Endometrial microvascular endothelial cells (primary cell): ENCODE data around the gene RPRM. TPM values are rescaled to one million over a fixed set of nuclear protein-coding genes. Genes with fewer than 3 reads are reported as not detected.
"Not testable (repeated sequence)": the region's sequence is repeated elsewhere in the genome, so short reads cannot be mapped to it uniquely, and the experiment has no call there.

Experiments used
- in situ Hi-C: cut with HindIII; loops from 2 replicates; pipeline ENCODE4 v1.10.0; 2017; ENCODE audit warnings: low sequenced_read_pairs, low pct_unique_long_range_greater_than_20kb; ENCODE audit errors: inconsistent ontology term
- total RNA-seq: library from RNA; depleted of rRNA; stranded (reverse); fragments of >200 nt; gene quantifications from one replicate; pipeline ENCODE4 v1.2.3, GENCODE V29; 2015; ENCODE audit errors: inconsistent ontology term

The RPRM gene
- total RNA-seq: not detected

GRCh38 chr2:153478289-153479261, at the start of gene RPRM:
RPRM (minus strand) TSS chr2:153478762; CDS start chr2:153478565, 197 bp downstream.
- in situ Hi-C loops: no loop called here

- in situ Hi-C loops: no loop called here
Measured at GRCh38 chr2:153519257-153519875, 40.8 kb upstream of the RPRM start.

DNA sequence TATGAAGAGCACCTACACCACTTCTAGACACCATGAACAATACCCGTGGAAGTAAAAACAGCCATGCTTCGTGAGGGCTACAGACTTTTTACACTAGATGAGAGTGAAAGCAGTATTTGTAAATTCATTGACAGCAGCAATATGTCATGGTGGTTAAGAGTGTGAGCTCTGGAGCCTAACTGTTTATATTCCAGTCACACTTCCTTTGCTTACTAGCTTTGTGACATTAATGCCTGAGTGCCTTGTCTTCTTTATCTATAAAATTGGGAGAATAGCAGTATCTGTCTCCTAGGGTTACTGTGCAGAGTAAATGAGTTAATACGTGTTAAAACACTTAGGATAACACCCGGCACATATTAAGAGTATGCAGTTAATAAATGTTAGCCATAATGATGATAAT, 33.8 kb upstream of the RPRM start:
- in situ Hi-C loops: no loop called here

DNA sequence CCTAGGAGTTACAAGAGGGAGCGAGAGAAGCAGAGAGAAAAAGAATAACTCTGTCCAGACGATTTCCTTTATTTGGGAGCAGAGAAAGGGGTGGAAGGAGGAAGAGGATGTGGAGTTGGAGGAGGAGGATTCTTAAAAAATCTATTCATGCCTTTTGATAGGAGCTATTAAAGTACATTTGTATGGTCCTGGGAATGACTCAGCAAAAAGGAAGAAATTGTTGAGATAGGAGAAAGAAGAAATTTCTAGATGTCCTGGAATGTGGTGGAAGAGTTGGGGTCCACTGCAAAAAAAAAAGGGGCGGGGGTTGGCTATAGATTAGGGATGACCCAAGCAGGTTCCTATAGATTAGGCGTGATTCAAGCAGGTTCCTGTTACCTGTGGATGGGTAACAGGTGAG, 32.4 kb upstream of the RPRM start:
- in situ Hi-C loops: no loop called here

DNA sequence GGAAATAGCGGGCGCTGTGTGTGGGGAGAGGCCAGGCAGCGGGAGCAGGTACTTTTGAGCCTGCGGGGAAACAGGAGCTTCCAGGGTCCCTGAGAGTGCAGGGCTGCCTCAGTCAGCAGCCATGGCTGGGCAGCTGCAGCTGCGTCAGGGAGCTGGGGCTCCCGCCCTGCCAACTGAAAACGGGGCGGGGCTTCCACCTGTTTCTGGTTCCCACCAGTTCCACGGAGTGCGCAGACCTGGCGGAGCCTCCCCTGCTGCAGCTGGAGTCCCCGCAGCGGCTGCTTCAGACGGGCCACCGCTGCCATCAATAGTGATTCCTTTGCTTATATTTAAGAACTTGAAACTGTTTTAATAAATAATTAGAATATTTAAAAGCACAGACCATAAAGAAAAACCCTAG, 30.6 kb upstream of the RPRM start:
- in situ Hi-C loops: no loop called here

DNA sequence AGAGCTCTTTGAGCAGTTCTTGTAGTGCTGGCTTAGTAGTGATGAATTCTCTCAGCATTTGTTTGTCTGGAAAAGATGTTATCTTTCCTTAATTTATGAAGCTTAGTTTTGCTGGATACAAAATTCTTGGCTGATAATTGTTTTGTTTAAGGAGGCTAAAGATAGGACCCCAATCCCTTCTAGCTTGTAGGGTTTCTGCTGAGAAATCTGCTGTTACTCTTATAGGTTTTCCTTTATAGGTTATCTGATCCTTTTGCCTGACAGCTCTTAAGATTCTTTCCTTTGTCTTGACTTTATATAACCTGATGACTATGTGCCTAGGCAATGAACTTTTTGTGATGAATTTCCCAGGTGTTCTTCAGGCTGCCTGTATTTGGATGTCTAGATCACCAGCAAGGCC, 27.9 kb upstream of the RPRM start:
- in situ Hi-C loops: not testable (repeated sequence)

GRCh38 chr2:153499439-153499838, 20.9 kb upstream of the RPRM start:
- in situ Hi-C loops: no loop called here

GRCh38 chr2:153497938-153498629, 19.5 kb upstream of the RPRM start:
- in situ Hi-C loops: no loop called here

DNA sequence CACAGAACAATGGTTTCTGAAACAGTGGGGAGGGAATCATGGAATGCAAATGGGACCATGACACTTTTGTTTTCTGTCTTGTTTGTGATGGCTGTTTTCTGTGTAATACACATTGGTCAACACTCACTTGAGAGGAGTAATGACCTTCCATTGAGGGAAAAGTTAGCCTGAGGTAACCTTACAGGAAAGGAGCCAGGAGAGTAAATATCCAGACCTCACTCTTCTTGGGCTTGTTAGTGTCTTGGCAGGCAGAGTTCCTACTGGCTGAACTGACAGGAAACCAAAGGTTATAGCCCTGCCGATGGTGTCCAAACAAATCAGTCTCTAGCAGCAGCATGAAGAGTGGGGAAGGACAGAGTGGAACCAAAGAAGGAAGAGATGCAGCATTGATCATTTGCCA, 17.2 kb upstream of the RPRM start:
- in situ Hi-C loops: no loop called here

- in situ Hi-C loops: no loop called here
Measured at GRCh38 chr2:153488072-153488471, 9.5 kb upstream of the RPRM start.

DNA sequence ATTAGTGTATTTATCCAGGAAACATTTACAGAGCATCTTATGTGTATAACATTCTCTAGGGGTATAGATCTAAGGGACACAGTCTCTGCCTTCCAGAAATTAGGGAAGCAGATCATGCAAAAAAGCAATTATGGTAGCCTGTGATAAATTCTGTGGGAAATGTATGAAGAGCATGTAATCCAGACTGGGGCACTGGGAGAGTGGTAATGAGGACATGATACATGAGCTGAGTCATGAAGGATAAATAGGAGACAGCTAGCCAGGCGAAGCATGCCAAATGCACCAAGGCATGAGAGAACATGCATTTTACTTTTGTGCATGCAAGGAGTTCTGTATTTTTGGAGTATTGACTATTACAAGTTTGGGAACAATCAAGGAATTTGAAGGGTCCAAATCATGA, 8.9 kb upstream of the RPRM start:
- in situ Hi-C loops: no loop called here

DNA sequence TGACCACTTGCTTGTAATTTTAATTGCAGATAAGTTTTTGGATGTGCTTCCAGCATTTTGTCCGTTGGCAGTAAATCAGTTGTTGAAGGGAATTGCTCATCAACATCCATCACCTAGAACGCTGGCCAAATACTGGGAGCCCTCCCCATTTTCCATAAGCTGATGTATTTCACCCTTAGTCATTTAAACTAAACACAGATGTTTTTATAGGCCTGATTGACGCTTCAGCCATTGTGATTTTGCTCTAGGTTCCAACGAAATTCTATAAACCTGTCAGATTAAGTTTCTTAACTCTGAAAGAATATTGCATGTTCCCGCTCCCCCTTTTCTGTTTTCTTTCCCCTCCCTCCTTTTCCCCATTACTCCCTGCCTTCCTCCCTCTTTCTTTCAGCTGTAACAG, 1.0 kb upstream of the RPRM start:
- in situ Hi-C loops: no loop called here

DNA sequence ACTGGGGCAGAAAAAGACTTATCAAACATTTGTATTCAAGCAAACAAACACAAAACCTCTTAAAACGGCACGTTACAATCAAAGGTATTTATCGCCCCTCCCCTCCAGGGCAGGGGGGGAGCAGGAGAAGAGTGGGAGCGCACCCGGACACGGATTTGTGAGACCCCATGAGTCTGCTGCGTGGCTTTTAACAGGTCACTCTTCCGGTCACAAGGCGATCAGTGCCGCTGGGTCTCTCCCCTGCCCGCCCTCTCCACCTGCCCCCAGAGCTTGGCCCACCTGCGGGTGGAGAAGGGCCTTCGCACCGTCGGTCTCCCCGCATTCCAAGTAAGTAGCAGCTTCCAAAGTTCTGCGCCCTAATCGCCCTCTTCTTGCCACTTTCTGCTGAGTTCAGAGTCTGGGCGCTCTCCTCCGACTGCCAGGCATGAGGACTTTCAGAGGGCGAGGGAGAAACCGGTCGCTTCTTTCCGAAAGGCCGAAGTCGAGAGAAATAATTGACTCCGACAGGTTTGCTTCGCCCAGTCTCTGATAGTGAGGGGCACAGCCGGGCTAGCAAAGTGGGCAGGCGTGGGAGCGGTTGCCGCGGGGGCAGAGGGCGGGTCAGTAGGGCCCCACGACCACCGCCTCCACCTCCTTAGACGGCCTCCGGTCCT, 800 bp downstream of the RPRM start:
- in situ Hi-C loops: no loop called here

GRCh38 chr2:153476816-153477635, 1.5 kb downstream of the RPRM start:
- in situ Hi-C loops: no loop called here

DNA sequence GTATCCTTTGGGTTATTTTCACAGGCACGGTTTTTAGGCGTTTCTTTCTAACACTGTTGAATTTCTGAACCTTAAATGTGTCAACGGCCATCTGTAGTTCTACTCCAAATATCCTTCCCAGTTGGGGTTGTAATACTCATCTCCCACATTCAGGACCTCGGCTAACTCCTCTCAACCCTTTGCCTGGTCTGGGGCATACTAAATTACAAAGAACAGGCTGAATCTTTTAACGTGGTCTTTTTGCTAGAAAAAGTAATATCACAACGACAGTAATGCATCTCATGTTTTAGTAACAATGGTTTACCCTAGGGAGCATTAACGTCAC, 2.1 kb downstream of the RPRM start:
- in situ Hi-C loops: no loop called here

- in situ Hi-C loops: no loop called here
Measured at GRCh38 chr2:153474876-153475435, 3.6 kb downstream of the RPRM start.

- in situ Hi-C loops: no loop called here
Measured at GRCh38 chr2:153474407-153474806, 4.2 kb downstream of the RPRM start.

- in situ Hi-C loops: no loop called here
Measured at GRCh38 chr2:153470867-153471266, 7.7 kb downstream of the RPRM start.
